Bronchial epithelial cell (primary cell): ENCODE data around the gene HCN4. TPM values are rescaled to one million over a fixed set of nuclear protein-coding genes. Genes with fewer than 3 reads are reported as not detected.

ENCODE experiments used
- DNase-seq: peaks from one replicate; pipeline ENCODE4 v3.0.0-alpha.2; 2010; ENCODE audit warnings: low read depth
- FAIRE-seq: peaks from 2 replicates; lab custom pipeline; 2011; peaks lifted over from hg19 to GRCh38; lab: Jason Lieb, UNC
- H3K27me3 ChIP-seq: 2 replicates; pipeline ENCODE4 v1.5.1; 2011; ENCODE audit warnings: low read length; ENCODE audit not compliant: control insufficient read depth, insufficient read depth
- H3K36me3 ChIP-seq: 2 replicates; pipeline ENCODE4 v1.5.1; 2011; ENCODE audit warnings: low read length; ENCODE audit not compliant: control insufficient read depth, insufficient read depth
- H3K4me3 ChIP-seq: 2 replicates; pipeline ENCODE4 v1.5.1; 2011; ENCODE audit warnings: mild to moderate bottlenecking, low read depth, low read length, control low read depth
- total RNA-seq: library from RNA; depleted of rRNA; stranded (reverse); fragments of >200 nt; gene quantifications from 2 replicates; pipeline ENCODE4 v1.2.1, GENCODE V29; 2014
- TF ChIP-seq, protein P1 (sequence below): IDR thresholded peaks from 2 replicates; pipeline ENCODE4 v1.5.1; 2011; ENCODE audit warnings: mild to moderate bottlenecking, moderate library complexity, low read length, control low read depth, inconsistent platforms; ENCODE audit not compliant: insufficient read depth, severe bottlenecking

Gene HCN4
- total RNA-seq, 1 donor from 2014 or later, result not detected

DNA sequence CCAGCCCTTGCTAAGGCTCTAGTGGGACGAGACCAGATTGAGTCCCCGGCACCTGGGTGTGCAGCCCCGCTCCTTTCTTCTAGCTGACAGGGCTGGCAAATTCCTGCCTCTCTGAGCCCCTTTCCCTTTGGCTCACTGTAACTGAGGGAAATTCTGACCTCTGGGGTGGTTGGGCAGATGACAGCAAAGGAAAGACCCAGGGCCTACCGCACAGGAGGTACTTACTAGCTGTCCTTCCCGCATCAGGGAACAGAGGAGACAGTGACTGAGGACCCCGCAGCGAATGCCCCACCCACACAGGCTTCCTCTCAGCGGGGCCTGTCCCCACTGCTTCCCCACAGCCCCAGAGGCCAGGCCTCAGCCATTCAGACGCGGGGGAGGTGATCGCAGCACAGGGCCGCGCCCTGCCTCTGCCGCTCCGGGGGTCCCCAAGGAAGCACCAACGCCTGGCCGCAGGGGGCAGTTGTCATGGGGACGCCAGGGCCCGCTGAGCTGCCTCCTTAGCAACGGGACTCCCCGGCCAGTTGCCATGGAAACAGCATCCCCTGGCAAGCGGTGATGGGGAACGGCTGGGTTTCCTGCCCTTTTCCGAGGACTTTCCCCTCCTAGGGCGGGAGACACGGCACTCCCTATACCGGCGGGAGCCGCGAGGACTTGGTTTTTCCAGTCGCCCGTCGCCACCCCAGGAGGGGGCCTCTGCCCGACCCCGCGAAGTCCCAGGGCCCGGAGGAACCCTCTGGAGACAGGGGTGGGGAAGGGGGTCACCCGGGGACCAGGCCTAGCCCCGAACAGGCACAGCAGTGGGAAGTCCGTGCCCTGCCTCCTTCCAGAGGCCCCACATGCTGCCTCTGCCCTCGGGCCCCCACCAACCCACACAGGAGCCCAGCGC lies 50.1 kb downstream of the HCN4 start:
- DNase-seq (no peak), FAIRE-seq (no peak)
- no peak overlapping the region for H3K4me3 ChIP-seq
- H3K36me3 ChIP-seq, result no peaks in the 10 kb centered on the region
- TF ChIP-seq, protein P1, sequence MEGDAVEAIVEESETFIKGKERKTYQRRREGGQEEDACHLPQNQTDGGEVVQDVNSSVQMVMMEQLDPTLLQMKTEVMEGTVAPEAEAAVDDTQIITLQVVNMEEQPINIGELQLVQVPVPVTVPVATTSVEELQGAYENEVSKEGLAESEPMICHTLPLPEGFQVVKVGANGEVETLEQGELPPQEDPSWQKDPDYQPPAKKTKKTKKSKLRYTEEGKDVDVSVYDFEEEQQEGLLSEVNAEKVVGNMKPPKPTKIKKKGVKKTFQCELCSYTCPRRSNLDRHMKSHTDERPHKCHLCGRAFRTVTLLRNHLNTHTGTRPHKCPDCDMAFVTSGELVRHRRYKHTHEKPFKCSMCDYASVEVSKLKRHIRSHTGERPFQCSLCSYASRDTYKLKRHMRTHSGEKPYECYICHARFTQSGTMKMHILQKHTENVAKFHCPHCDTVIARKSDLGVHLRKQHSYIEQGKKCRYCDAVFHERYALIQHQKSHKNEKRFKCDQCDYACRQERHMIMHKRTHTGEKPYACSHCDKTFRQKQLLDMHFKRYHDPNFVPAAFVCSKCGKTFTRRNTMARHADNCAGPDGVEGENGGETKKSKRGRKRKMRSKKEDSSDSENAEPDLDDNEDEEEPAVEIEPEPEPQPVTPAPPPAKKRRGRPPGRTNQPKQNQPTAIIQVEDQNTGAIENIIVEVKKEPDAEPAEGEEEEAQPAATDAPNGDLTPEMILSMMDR, result no peak
- peaks cover 5% of the 10 kb centered on the region for H3K27me3 ChIP-seq

DNA sequence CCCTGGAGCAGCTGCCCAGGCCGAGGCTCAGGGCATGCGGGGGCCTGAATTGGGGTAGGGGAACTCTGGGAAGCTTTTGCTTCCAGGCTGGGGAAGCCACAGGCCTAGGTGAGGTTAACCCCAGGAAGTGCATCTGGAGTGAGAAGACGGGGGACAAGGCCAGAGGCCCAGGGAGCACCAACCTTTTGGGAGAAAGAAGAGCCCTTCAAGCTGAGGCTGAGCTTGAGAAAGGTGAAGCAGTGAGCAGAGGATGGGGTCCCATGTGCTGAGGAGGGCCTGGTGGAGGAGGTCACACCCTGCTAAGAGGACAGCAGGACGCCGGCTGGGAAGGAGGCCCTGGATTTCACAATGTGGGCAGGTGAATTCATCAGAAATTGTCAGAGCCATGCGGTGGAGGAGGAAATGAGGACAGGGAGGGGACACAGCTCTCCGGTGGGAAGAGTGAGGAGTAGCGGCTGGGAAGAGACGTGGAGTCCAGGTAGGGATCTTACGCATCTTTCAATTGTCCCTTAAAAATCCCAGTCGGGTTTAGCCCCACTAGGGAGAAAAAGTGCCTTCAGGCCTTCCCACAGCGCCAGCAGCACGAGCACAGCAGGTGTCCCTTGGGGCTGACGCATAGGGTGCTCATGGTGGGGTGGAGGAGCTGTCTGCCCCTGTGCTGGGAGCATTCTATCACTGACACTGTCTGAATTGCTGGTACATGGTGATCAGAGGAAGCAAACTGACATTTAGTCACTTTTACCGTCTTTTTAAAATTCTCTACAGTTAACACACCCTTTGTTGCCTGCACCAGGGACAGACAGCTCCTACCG lies 50.9 kb downstream of the HCN4 start:
- FAIRE-seq (peak; percentile 28), DNase-seq (no peak)
- TF ChIP-seq, protein P1, result no peak
- Histone ChIP-seq H3K27me3 (peaks cover 5% of the 10 kb centered on the region), H3K36me3 (no peaks in the 10 kb centered on the region), H3K4me3 (no peak overlapping the region)

DNA sequence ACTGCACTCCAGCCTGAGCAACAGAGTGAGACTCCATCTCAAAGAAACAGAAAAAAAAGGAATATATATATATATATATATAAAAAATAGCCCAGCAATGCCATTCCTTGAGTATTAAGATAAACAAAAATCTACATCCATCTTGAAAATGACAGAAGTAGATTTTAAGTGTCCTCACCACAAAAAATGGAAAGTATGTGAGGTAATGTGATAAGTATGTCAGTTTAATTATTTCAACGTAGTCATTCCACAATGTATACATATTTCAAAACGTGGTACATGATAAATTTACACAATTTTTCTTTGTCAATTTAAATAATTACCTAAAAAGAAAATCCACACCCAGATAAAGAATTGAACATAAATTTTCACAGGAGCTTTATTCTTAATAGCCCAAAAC lies 54.9 kb downstream of the HCN4 start:
- TF ChIP-seq, protein P1, result no peak
- no peak for FAIRE-seq
- no peaks in the 10 kb centered on the region for H3K36me3 ChIP-seq
- H3K27me3 ChIP-seq, result peaks cover 3% of the 10 kb centered on the region
- H3K4me3 ChIP-seq, result no peak overlapping the region
- no peak for DNase-seq

DNA sequence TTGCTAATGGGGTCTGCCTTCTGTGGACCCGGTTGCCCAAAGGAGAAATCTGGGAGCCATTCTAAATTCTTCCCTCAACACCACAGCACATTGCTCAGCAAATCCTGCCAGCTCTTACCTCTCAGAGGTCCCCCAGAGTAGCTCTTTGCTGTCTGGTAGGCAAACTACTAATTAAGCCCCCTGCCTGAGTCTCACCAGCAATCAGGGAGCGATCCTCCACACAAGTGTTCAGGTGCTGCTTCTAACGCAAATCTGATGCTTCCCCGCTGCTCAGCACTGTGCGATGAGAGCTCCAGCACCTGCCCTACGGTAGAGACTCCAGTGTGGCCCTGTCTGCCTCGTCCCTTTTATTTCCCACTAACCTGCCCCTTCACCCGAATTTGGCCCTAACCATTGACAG lies 60.5 kb downstream of the HCN4 start:
- TF ChIP-seq, protein P1, result no peak
- Histone ChIP-seq H3K36me3 (no peaks in the 10 kb centered on the region), H3K27me3 (no peaks in the 10 kb centered on the region), H3K4me3 (no peak overlapping the region)
- DNase-seq, result no peak
- FAIRE-seq, result no peak

DNA sequence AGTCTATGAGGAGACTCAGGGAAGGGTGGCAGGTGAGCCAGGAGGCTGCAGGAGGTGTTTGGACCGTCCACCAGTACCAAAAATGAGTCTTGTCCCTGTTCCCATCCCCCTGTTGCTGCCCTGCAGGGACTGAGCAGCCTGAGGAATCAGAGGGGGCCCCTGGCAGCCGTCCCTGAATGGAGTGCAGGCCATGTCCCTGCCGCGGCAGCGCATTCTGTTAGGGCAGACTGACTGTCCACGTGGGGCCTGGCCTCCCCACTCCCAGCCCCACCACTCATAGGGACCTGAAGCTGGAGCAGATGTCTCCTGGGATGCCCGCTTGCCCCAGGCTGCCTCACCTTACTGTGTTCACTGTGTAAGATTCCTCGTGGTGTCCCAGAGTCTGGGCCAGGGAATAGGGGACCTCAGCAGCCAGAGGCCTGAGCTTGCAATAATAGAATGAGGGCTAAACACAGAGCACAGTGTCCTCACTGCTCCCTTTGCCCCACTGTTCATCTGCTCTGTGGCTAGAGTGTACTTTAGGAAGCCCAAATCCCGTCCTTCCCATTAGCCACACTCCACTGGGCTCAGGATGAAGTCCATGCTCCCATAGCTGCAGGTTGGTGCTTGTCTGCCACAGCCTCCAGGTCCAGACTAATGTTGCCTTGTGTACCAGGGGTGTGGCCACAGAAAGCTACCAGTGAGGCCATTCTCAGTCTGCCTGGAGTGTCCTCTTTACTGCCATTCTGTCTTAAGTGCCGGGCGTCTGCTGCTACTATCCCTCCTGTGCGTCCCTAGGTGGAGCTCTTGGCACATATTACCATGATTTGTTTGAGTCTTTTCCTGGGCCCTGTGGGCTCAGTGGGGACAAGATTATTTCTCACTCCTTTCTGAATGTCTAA lies 63.2 kb downstream of the HCN4 start:
- no peaks in the 10 kb centered on the region for H3K36me3 ChIP-seq
- H3K4me3 ChIP-seq, result no peak overlapping the region
- FAIRE-seq (peak; percentile 64), DNase-seq (peak; percentile 86)
- TF ChIP-seq, protein P1, result peak; percentile 66
- no peaks in the 10 kb centered on the region for H3K27me3 ChIP-seq
